GM12864 (cell line): ENCODE data around the gene HYAL3.

Experiments
- DNase-seq: peaks from one replicate; pipeline ENCODE4 v3.0.0-alpha.2; 2011; ENCODE audit warnings: low read depth
- H3K4me3 ChIP-seq: 2 replicates; pipeline ENCODE4 v1.5.1; 2011; ENCODE audit warnings: mild to moderate bottlenecking, low read depth, low read length, control low read depth
- CTCF ChIP-seq: IDR thresholded peaks from 2 replicates; pipeline ENCODE4 v1.5.1; 2011; ENCODE audit warnings: low read depth, mild to moderate bottlenecking, moderate library complexity, low read length, control low read depth, inconsistent platforms; ENCODE audit errors: missing control alignments

Gene HYAL3

GRCh38 chr3:50298836-50299637 lies at the start of gene HYAL3, which contains the start of gene NAA80:
TSS of gene HYAL3 (minus strand) at chr3:50299405. CDS start at chr3:50295602, 3,803 bp downstream.
TSS of gene NAA80 (minus strand) at chr3:50299405. CDS start at chr3:50297463, 1,942 bp downstream.
- H3K4me3 ChIP-seq, result peak within 1 kb of the TSS; percentile 75
- TF ChIP-seq CTCF, result peak; percentile 55
- DNase-seq, result peak; percentile 96

- no peak overlapping the region for H3K4me3 ChIP-seq
- no peak for DNase-seq
- TF ChIP-seq CTCF, result peak; percentile 62
Measured at GRCh38 chr3:50347187-50347813, 48.1 kb upstream of the HYAL3 start.

- TF ChIP-seq CTCF, result no peak
- no peak within 1 kb of the TSS; the same call in 1 of the 2 replicates for H3K4me3 ChIP-seq
- no peak for DNase-seq
Measured at GRCh38 chr3:50345586-50346234, 46.5 kb upstream of the HYAL3 start, which contains the start of gene ZMYND10. TSS of gene ZMYND10 (minus strand) at chr3:50345732. CDS start at chr3:50345579, 153 bp downstream.

- H3K4me3 ChIP-seq, result no peak overlapping the region
- no peak for TF ChIP-seq CTCF
Measured at GRCh38 chr3:50345008-50345407, 45.8 kb upstream of the HYAL3 start.

GRCh38 chr3:50342813-50343633 lies 43.8 kb upstream of the HYAL3 start:
- DNase-seq, result no peak
- TF ChIP-seq CTCF, result no peak
- H3K4me3 ChIP-seq, result no peak overlapping the region

More at GRCh38 chr3:50345008-50345407, 45.8 kb upstream of the HYAL3 start:
- no peak for DNase-seq

- DNase-seq, result no peak
- no peak overlapping the region for H3K4me3 ChIP-seq
- TF ChIP-seq CTCF, result no peak
Measured at GRCh38 chr3:50341996-50342650, 42.9 kb upstream of the HYAL3 start.
